ENCODE measurements around the gene PSMD2.

Gene PSMD2

GRCh38 chr3:184277366-184277765 lies 21.7 kb upstream of the PSMD2 start:
- DNase-seq (ENCODE audit: extremely low read depth in 1 of 2, low read depth in 1 of 2) = no peak

- DNase-seq (ENCODE audit: extremely low read depth in 1 of 2, low read depth in 1 of 2) = no peak
Measured at GRCh38 chr3:184282941-184283340, 16.1 kb upstream of the PSMD2 start.

- no peak for DNase-seq (ENCODE audit: extremely low read depth in 1 of 2, low read depth in 1 of 2)
Measured at GRCh38 chr3:184283681-184284080, 15.4 kb upstream of the PSMD2 start.

- DNase-seq (ENCODE audit: extremely low read depth in 1 of 2, low read depth in 1 of 2) = no peak
Measured at GRCh38 chr3:184284696-184285095, 14.3 kb upstream of the PSMD2 start.

- DNase-seq (ENCODE audit: extremely low read depth in 1 of 2, low read depth in 1 of 2) = peak in 1 of 2 donors; percentile 37
Measured at GRCh38 chr3:184289426-184289938, 9.6 kb upstream of the PSMD2 start.

- no peak for DNase-seq (ENCODE audit: extremely low read depth in 1 of 2, low read depth in 1 of 2)
Measured at GRCh38 chr3:184290331-184290730, 8.7 kb upstream of the PSMD2 start.

- DNase-seq (ENCODE audit: extremely low read depth in 1 of 2, low read depth in 1 of 2) = no peak
Measured at GRCh38 chr3:184291044-184291737, 7.8 kb upstream of the PSMD2 start.

- no peak for DNase-seq (ENCODE audit: extremely low read depth in 1 of 2, low read depth in 1 of 2)
Measured at GRCh38 chr3:184291738-184292445, 7.1 kb upstream of the PSMD2 start.

- DNase-seq (ENCODE audit: extremely low read depth in 1 of 2, low read depth in 1 of 2) = no peak
Measured at GRCh38 chr3:184295771-184296170, 3.3 kb upstream of the PSMD2 start.

GRCh38 chr3:184296616-184297015 lies 2.4 kb upstream of the PSMD2 start:
- no peak for DNase-seq (ENCODE audit: extremely low read depth in 1 of 2, low read depth in 1 of 2)

GRCh38 chr3:184299488-184300377 lies 692 bp downstream of the PSMD2 start:
- DNase-seq (ENCODE audit: extremely low read depth in 1 of 2, low read depth in 1 of 2) = no peak

- no peak for DNase-seq (ENCODE audit: extremely low read depth in 1 of 2, low read depth in 1 of 2)
Measured at GRCh38 chr3:184300378-184300720, 1.3 kb downstream of the PSMD2 start.

- no peak for DNase-seq (ENCODE audit: extremely low read depth in 1 of 2, low read depth in 1 of 2)
Measured at GRCh38 chr3:184305577-184305976, 6.5 kb downstream of the PSMD2 start.

GRCh38 chr3:184306341-184306972 lies 7.4 kb downstream of the PSMD2 start:
- DNase-seq (ENCODE audit: extremely low read depth in 1 of 2, low read depth in 1 of 2) = no peak

GRCh38 chr3:184307915-184308314 lies 8.9 kb downstream of the PSMD2 start:
- DNase-seq (ENCODE audit: extremely low read depth in 1 of 2, low read depth in 1 of 2) = no peak

- no peak for DNase-seq (ENCODE audit: extremely low read depth in 1 of 2, low read depth in 1 of 2)
Measured at GRCh38 chr3:184308744-184309143, 9.7 kb downstream of the PSMD2 start.

- no peak for DNase-seq (ENCODE audit: extremely low read depth in 1 of 2, low read depth in 1 of 2)
Measured at GRCh38 chr3:184311633-184312032, 12.6 kb downstream of the PSMD2 start.

GRCh38 chr3:184314363-184314699 lies 15.3 kb downstream of the PSMD2 start, which contains the start of gene EIF4G1:
Gene EIF4G1 (plus strand): TSS chr3:184314606. CDS start chr3:184315797, 1,191 bp downstream.
- peak; percentile 87 for DNase-seq (ENCODE audit: extremely low read depth in 1 of 2, low read depth in 1 of 2)

- no peak for DNase-seq (ENCODE audit: extremely low read depth in 1 of 2, low read depth in 1 of 2)
Measured at GRCh38 chr3:184314700-184315542, 15.9 kb downstream of the PSMD2 start.

- DNase-seq (ENCODE audit: extremely low read depth in 1 of 2, low read depth in 1 of 2) = no peak
Measured at GRCh38 chr3:184315543-184315867, 16.5 kb downstream of the PSMD2 start.
